DOHH2 (cell line): Measurements from ENCODE around the gene NME8.

ENCODE experiments used
- H3F3A ChIP-seq: fragments of 200-600 bp; sonication (generic), shearing (Covaris generic); 2 replicates; pipeline ENCODE4 v1.6.0; 2016; ENCODE audit warnings: antibody characterized with exemption, mild to moderate bottlenecking; ENCODE audit not compliant: control insufficient read depth, insufficient read depth
- H3K27ac ChIP-seq: fragments of 200-600 bp; sonication (generic); 2 replicates; pipeline ENCODE4 v1.5.1; 2014; ENCODE audit warnings: low read depth, mild to moderate bottlenecking, low read length, moderate library complexity
- H3K27me3 ChIP-seq: fragments of 200-600 bp; sonication (generic); 2 replicates; pipeline ENCODE4 v1.6.1; 2014; ENCODE audit warnings: mild to moderate bottlenecking, low read length, mixed read lengths; ENCODE audit not compliant: control insufficient read depth
- H3K36me3 ChIP-seq: fragments of 200-600 bp; sonication (generic); 2 replicates; pipeline ENCODE4 v1.6.1; 2014; ENCODE audit warnings: mild to moderate bottlenecking, low read length, moderate library complexity, mixed read lengths; ENCODE audit not compliant: control insufficient read depth
- H3K4me1 ChIP-seq: fragments of 200-600 bp; sonication (generic); 2 replicates; pipeline ENCODE4 v1.6.1; 2014; ENCODE audit warnings: mild to moderate bottlenecking, low read length, mixed read lengths; ENCODE audit not compliant: control insufficient read depth
- H3K4me2 ChIP-seq: fragments of 200-600 bp; sonication (generic); 2 replicates; pipeline ENCODE4 v1.6.0; 2014; ENCODE audit warnings: mild to moderate bottlenecking, low read length, moderate library complexity
- H3K4me3 ChIP-seq: fragments of 200-600 bp; sonication (generic); 2 replicates; pipeline ENCODE4 v1.5.1; 2014; ENCODE audit warnings: mild to moderate bottlenecking, low read length, mixed read lengths
- H3K79me2 ChIP-seq: fragments of 200-600 bp; sonication (generic); 2 replicates; pipeline ENCODE4 v1.6.1; 2014; ENCODE audit warnings: mild to moderate bottlenecking, low read length, mixed read lengths; ENCODE audit not compliant: control insufficient read depth
- H3K9me2 ChIP-seq: fragments of 200-600 bp; sonication (generic); replicated peaks from 2 replicates; pipeline ENCODE4 v1.6.1; 2014; ENCODE audit warnings: mild to moderate bottlenecking, low read length, mixed read lengths; ENCODE audit not compliant: control insufficient read depth
- H3K9me3 ChIP-seq: fragments of 200-600 bp; sonication (generic); 2 replicates; pipeline ENCODE4 v1.6.1; 2014; ENCODE audit warnings: antibody characterized with exemption, low read length, mixed read lengths; ENCODE audit not compliant: control insufficient read depth, insufficient read depth
- H4K20me1 ChIP-seq: fragments of 200-600 bp; sonication (generic); 2 replicates; pipeline ENCODE4 v1.6.0; 2014; ENCODE audit warnings: low read depth, mild to moderate bottlenecking, antibody characterized with exemption, low read length, moderate library complexity; ENCODE audit not compliant: control insufficient read depth, insufficient read depth
- CTCF ChIP-seq: fragments of 200-600 bp; sonication (generic); IDR thresholded peaks from one replicate; pipeline ENCODE4 v1.5.1; 2014; ENCODE audit warnings: antibody characterized with exemption, mild to moderate bottlenecking, low read depth, low read length; ENCODE audit not compliant: poor library complexity, severe bottlenecking
- EZH2phosphoT487 ChIP-seq: fragments of 200-600 bp; sonication (generic); IDR thresholded peaks from 2 replicates; pipeline ENCODE4 v1.6.1; 2017; ENCODE audit warnings: borderline replicate concordance, mild to moderate bottlenecking, antibody characterized with exemption, low read length, moderate library complexity, mixed read lengths

Gene NME8

GRCh38 chr7:37882086-37882485 is 33.7 kb downstream of the NME8 start:
- no peak overlapping the region for H3K27ac ChIP-seq
- no peak for TF ChIP-seq CTCF
- no peak for TF ChIP-seq EZH2phosphoT487
- no peaks in the 10 kb centered on the region for H3K79me2 ChIP-seq
- no peaks in the 10 kb centered on the region for H4K20me1 ChIP-seq
- H3F3A ChIP-seq: no peaks in the 10 kb centered on the region
- H3K36me3 ChIP-seq: no peaks in the 10 kb centered on the region
- H3K4me2 ChIP-seq: no peak overlapping the region
- H3K27me3 ChIP-seq: no peaks in the 10 kb centered on the region
- no peaks in the 10 kb centered on the region for H3K4me1 ChIP-seq
- H3K9me3 ChIP-seq: peaks cover 13% of the 10 kb centered on the region; the same call in 1 of the 2 replicates
- no peaks in the 10 kb centered on the region for H3K9me2 ChIP-seq
- no peak overlapping the region for H3K4me3 ChIP-seq

GRCh38 chr7:37893359-37893758 is 45.0 kb downstream of the NME8 start:
- no peaks in the 10 kb centered on the region for H3K27me3 ChIP-seq

GRCh38 chr7:37894671-37895070 is 46.3 kb downstream of the NME8 start:
- H4K20me1 ChIP-seq: no peaks in the 10 kb centered on the region
- no peaks in the 10 kb centered on the region for H3K36me3 ChIP-seq
- H3K79me2 ChIP-seq: no peaks in the 10 kb centered on the region
- H3K27me3 ChIP-seq: no peaks in the 10 kb centered on the region
- no peak overlapping the region for H3K27ac ChIP-seq
- H3K4me1 ChIP-seq: no peaks in the 10 kb centered on the region
- H3K9me2 ChIP-seq: no peaks in the 10 kb centered on the region
- no peak overlapping the region for H3K4me2 ChIP-seq
- no peaks in the 10 kb centered on the region for H3K9me3 ChIP-seq
- TF ChIP-seq CTCF: no peak
- no peak for TF ChIP-seq EZH2phosphoT487
- no peaks in the 10 kb centered on the region for H3F3A ChIP-seq
- H3K4me3 ChIP-seq: no peak overlapping the region

More at GRCh38 chr7:37893359-37893758, 45.0 kb downstream of the NME8 start:
- no peak for TF ChIP-seq CTCF
- Histone ChIP-seq H3K4me3 (no peak overlapping the region), H3K36me3 (no peaks in the 10 kb centered on the region), H3F3A (no peaks in the 10 kb centered on the region), H3K9me3 (no peaks in the 10 kb centered on the region), H4K20me1 (no peaks in the 10 kb centered on the region), H3K79me2 (no peaks in the 10 kb centered on the region), H3K4me1 (no peaks in the 10 kb centered on the region), H3K27ac (no peak overlapping the region), H3K9me2 (no peaks in the 10 kb centered on the region), H3K4me2 (no peak overlapping the region)
